Bone marrow (tissue), 2 donors: Measurements from ENCODE around the gene NPEPL1.
"Not testable (repeated sequence)": the region's sequence is repeated elsewhere in the genome, so short reads cannot be mapped to it uniquely, and the experiment has no call there.

Experiments used
- DNase-seq, 2 donors: peaks; one replicate each; lab custom pipeline; 2025; lab: John Stamatoyannopoulos, UW

Gene NPEPL1

GRCh38 chr20:58692579-58693225 lies at the start of gene NPEPL1:
NPEPL1 (plus strand) TSS chr20:58692800; CDS start chr20:58692901, 101 bp downstream.
- peak in 1 of 2 donors; percentile 12 for DNase-seq

GRCh38 chr20:58642896-58643295 lies 49.7 kb upstream of the NPEPL1 start:
- not testable (repeated sequence) for DNase-seq

- DNase-seq = no peak
These were observed 47.1 kb upstream of the NPEPL1 start for GRCh38 chr20:58645412-58645968.

- no peak for DNase-seq
These were observed 46.3 kb upstream of the NPEPL1 start for GRCh38 chr20:58646257-58646656.

GRCh38 chr20:58646703-58647102 lies 45.9 kb upstream of the NPEPL1 start:
- DNase-seq = no peak

- DNase-seq = no peak
These were observed 45.3 kb upstream of the NPEPL1 start for GRCh38 chr20:58647162-58647795.

- no peak for DNase-seq
These were observed 44.7 kb upstream of the NPEPL1 start for GRCh38 chr20:58647796-58648501.

- DNase-seq = not testable (repeated sequence)
These were observed 44.1 kb upstream of the NPEPL1 start for GRCh38 chr20:58648502-58648825.

GRCh38 chr20:58649288-58650180 lies 43.1 kb upstream of the NPEPL1 start:
- DNase-seq = no peak

GRCh38 chr20:58650181-58650775 lies 42.3 kb upstream of the NPEPL1 start:
- DNase-seq = no peak

- DNase-seq = peak; percentile 75 to 83
These were observed 41.6 kb upstream of the NPEPL1 start, which contains the start of gene STX16 for GRCh38 chr20:58650776-58651558. STX16 (plus strand) TSS chr20:58651283; CDS start chr20:58652007, 724 bp downstream.

- no peak for DNase-seq
These were observed 41.0 kb upstream of the NPEPL1 start for GRCh38 chr20:58651559-58651945.

GRCh38 chr20:58651946-58652605 lies 40.5 kb upstream of the NPEPL1 start:
- DNase-seq = peak; percentile 70 to 93

- no peak for DNase-seq
These were observed 39.9 kb upstream of the NPEPL1 start for GRCh38 chr20:58652606-58653294.

- DNase-seq = no peak
These were observed 38.3 kb upstream of the NPEPL1 start for GRCh38 chr20:58654337-58654736.

- no peak for DNase-seq
These were observed 37.1 kb upstream of the NPEPL1 start for GRCh38 chr20:58655328-58656107.

- no peak for DNase-seq
These were observed 35.8 kb upstream of the NPEPL1 start for GRCh38 chr20:58656831-58657230.

- no peak for DNase-seq
These were observed 35.3 kb upstream of the NPEPL1 start for GRCh38 chr20:58657262-58657661.

- no peak for DNase-seq
These were observed 34.6 kb upstream of the NPEPL1 start for GRCh38 chr20:58657986-58658385.
